Ascending aorta (tissue), 2 donors: ENCODE results near the gene PSME3. TPM values are rescaled to one million over a fixed set of nuclear protein-coding genes. Genes with fewer than 3 reads are reported as not detected.
"Not testable (repeated sequence)": the region's sequence is repeated elsewhere in the genome, so short reads cannot be mapped to it uniquely, and the experiment has no call there.

Experiments
- DNase-seq, 2 donors: peaks; one replicate each; pipeline ENCODE4 v3.0.0-alpha.2; 2019; ENCODE audit warnings: low spot score in 2 of 2
- H3K27ac ChIP-seq, 2 donors: fragments of 200-600 bp; sonication (generic); one replicate each; pipeline ENCODE4 v1.5.1; 2016 to 2017; ENCODE audit warnings: mild to moderate bottlenecking in 1 of 2
- H3K27me3 ChIP-seq: fragments of 200-600 bp; sonication (generic); one replicate; pipeline ENCODE4 v1.5.1; 2017
- H3K36me3 ChIP-seq, 2 donors: fragments of 200-600 bp; sonication (generic); one replicate each; pipeline ENCODE4 v1.5.1; 2016
- H3K4me1 ChIP-seq, 2 donors: fragments of 200-600 bp; sonication (generic); one replicate each; pipeline ENCODE4 v1.5.1; 2016 to 2017; ENCODE audit warnings: mild to moderate bottlenecking in 1 of 2
- H3K4me3 ChIP-seq, 2 donors: fragments of 200-600 bp; sonication (generic); one replicate each; pipeline ENCODE4 v1.5.1; 2016 to 2017; ENCODE audit warnings: mild to moderate bottlenecking in 1 of 2
- H3K9me3 ChIP-seq, 2 donors: fragments of 200-600 bp; sonication (generic); one replicate each; pipeline ENCODE4 v1.5.1; 2016
- CTCF ChIP-seq, 3 experiments: fragments of 200-600 bp in 2 of 3; fragments of 450-650 bp in 1 of 3; sonication (generic) in 2 of 3; IDR thresholded peaks; one replicate each; pipeline ENCODE4 v1.5.1; 2016 to 2019; ENCODE audit warnings: antibody characterized with exemption in 3 of 3, mild to moderate bottlenecking in 1 of 3, moderate library complexity in 1 of 3
- intact Hi-C: fragments of 100-400 bp; cut with DNase I; formaldehyde crosslinking; loops from one replicate; pipeline ENCODE4 v1.15.1; 2023
- total RNA-seq: library from RNA; depleted of rRNA; stranded (reverse); fragments of >200 nt; gene quantifications from one replicate; pipeline ENCODE4 v1.1.0, GENCODE V29; 2016

The PSME3 gene
- total RNA-seq, 1 donor from 2014 or later, result 29.7 TPM

- intact Hi-C loops, result no loop called here
- Histone ChIP-seq H3K9me3 (no peaks in the 10 kb centered on the region), H3K36me3 (no peaks in the 10 kb centered on the region), H3K27ac (no peak overlapping the region), H3K4me1 (no peaks in the 10 kb centered on the region), H3K4me3 (no peak overlapping the region), H3K27me3 (no peaks in the 10 kb centered on the region)
- TF ChIP-seq CTCF (IDR thresholded peaks at IDR 0.05), result no peak
- DNase-seq, result no peak
These were observed 50.8 kb downstream of the PSME3 start for GRCh38 chr17:42883802-42884558.

- DNase-seq, H3K36me3 ChIP-seq, H3K4me1 ChIP-seq, H3K27me3 ChIP-seq, H3K27ac ChIP-seq, H3K9me3 ChIP-seq, intact Hi-C loops, H3K4me3 ChIP-seq: not testable (repeated sequence)
These were observed 52.6 kb downstream of the PSME3 start for GRCh38 chr17:42885806-42886205.

DNA sequence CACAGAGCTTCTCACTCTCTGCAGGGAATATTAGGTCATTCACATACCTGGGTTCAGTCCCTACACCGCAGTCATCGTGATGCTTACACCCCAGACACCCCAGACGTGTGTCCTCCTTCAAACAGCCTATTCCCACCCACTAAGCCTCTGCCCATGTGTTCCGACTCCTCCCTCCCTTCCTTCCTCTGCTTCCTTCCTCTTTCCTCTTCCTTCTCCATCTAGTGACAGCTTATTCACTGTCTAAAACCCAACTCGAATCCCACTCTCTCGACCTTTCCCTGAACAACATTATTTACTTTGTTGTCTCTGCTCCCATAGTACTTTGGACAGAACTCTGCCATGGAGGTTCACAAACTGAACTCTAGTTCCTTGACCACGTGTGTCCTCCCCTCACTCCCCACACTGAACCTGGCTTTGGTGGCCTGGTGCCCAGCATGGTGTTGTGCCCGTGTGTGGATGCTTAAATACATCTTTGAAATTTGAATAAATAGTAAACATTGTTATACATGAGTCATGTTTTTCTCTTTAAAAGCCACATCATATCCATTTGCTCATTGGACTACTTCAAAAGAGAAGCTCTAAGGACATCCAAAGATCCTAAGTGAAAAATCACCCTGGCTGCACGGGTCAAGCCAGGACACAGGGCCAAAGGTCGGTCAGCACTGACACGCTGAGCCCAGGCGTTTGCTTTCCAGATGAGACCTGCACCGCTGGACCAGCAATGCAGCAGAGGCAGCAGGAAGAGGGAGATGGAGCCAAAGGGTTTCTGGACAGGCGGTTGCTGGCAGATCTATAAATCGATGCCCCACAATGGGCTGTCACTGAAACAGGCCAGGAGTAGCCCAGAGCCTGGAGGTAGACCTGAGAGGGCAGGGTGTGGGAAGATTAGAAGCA lies 53.3 kb downstream of the PSME3 start:
- Histone ChIP-seq H3K27ac (no peak overlapping the region), H3K36me3 (no peaks in the 10 kb centered on the region), H3K4me1 (peaks cover 0 to 8% of the 10 kb centered on the region in 2 donors), H3K27me3 (no peaks in the 10 kb centered on the region), H3K9me3 (no peaks in the 10 kb centered on the region), H3K4me3 (no peak overlapping the region)
- no peak for DNase-seq
- intact Hi-C loops, result no loop called here
- no peak for TF ChIP-seq CTCF (IDR thresholded peaks at IDR 0.05)

- Histone ChIP-seq H3K4me3 (no peak overlapping the region), H3K36me3 (no peaks in the 10 kb centered on the region), H3K27me3 (no peaks in the 10 kb centered on the region), H3K27ac (no peak overlapping the region), H3K9me3 (no peaks in the 10 kb centered on the region), H3K4me1 (peaks cover 24 to 38% of the 10 kb centered on the region in 2 donors)
- no peak for DNase-seq
- intact Hi-C loops, result loop anchor here (5.0 kb wide), 1 partner anchor 37 kb away; no protein-coding TSS in a partner anchor
- no peak for TF ChIP-seq CTCF (IDR thresholded peaks at IDR 0.05)
These were observed 56.6 kb downstream of the PSME3 start for GRCh38 chr17:42889809-42890208.

DNA sequence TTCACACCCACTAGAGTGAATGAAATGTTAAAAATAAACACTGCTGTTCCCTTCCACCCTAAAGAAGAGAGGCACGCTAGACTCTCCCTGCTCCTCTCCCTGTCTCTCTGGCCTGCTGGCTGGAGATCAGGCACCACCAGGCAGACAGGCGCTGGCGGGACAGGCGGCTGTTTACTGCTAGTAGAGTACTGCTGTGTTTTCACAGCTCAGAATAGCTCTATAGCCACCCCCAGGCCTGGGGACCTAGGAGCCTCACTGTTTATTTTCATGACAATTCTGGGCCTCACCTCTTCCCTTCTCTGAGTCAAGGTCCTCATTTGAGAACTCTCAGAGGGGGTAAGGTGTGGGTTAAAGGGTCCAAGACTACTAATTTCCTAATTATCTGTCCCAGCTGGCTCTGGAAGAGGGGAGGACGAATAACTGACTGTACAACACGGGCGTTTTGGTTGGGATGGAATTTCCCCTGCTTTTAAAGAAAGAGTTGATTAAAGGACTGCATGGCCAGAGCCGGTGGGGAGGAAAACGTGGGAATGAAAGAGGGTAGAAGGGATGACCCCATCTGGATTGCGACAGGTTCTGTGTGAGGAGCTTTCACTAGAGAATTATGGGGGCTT lies 58.4 kb downstream of the PSME3 start:
- intact Hi-C loops, result loop anchor here (5.0 kb wide), 1 partner anchor 36 kb away; no protein-coding TSS in a partner anchor
- peak; percentile 9 to 75 for DNase-seq
- Histone ChIP-seq H3K4me1 (peaks cover 28 to 40% of the 10 kb centered on the region in 2 donors), H3K4me3 (no peak overlapping the region), H3K27ac (peak overlapping the region; percentile 81 to 88), H3K36me3 (no peaks in the 10 kb centered on the region), H3K27me3 (no peaks in the 10 kb centered on the region), H3K9me3 (no peaks in the 10 kb centered on the region)
- TF ChIP-seq CTCF (IDR thresholded peaks at IDR 0.05), result no peak
